Large intestine (tissue), 3 donors: ENCODE measurements around the gene ALG10. TPM values are rescaled to one million over a fixed set of nuclear protein-coding genes. Genes with fewer than 3 reads are reported as not detected.
"Not testable (repeated sequence)": the region's sequence is repeated elsewhere in the genome, so short reads cannot be mapped to it uniquely, and the experiment has no call there.

Experiments used
- DNase-seq, 2 donors: peaks; one replicate each; pipeline versions ENCODE4 v3.0.0 to v3.0.0-alpha.2; 2013
- H3K27ac ChIP-seq: one replicate; pipeline ENCODE4 v1.5.1; 2013; ENCODE audit warnings: low read length
- H3K27me3 ChIP-seq: 2 replicates; pipeline ENCODE4 v1.6.1; 2013; ENCODE audit warnings: low read length; ENCODE audit not compliant: control insufficient read depth, insufficient read depth
- H3K36me3 ChIP-seq: 2 replicates; pipeline ENCODE4 v1.6.1; 2013; ENCODE audit warnings: low read length; ENCODE audit not compliant: control insufficient read depth, insufficient read depth
- H3K4me1 ChIP-seq: one replicate; pipeline ENCODE4 v1.6.1; 2013; ENCODE audit warnings: low read length; ENCODE audit not compliant: control insufficient read depth, insufficient read depth
- H3K4me3 ChIP-seq: one replicate; pipeline ENCODE4 v1.5.1; 2013; ENCODE audit warnings: low read length
- H3K9me3 ChIP-seq: one replicate; pipeline ENCODE4 v1.6.1; 2013; ENCODE audit warnings: mild to moderate bottlenecking, low read depth, low read length, moderate library complexity; ENCODE audit not compliant: control insufficient read depth
- WGBS: methylation state at CpG from one replicate; pipeline ENCODE4 v1.1.5; 2013; ENCODE audit warnings: low lambda C conversion rate; ENCODE audit not compliant: insufficient coverage; 5-methylcytosine and 5-hydroxymethylcytosine counted together
- polyA plus RNA-seq: library from polyadenylated mRNA; unstranded; fragments of 120-200 nt; gene quantifications from one replicate; pipeline ENCODE4 v1.2.1, GENCODE V29; 2013

The ALG10 gene
- polyA plus RNA-seq, 1 donor, result 6.7 TPM

DNA sequence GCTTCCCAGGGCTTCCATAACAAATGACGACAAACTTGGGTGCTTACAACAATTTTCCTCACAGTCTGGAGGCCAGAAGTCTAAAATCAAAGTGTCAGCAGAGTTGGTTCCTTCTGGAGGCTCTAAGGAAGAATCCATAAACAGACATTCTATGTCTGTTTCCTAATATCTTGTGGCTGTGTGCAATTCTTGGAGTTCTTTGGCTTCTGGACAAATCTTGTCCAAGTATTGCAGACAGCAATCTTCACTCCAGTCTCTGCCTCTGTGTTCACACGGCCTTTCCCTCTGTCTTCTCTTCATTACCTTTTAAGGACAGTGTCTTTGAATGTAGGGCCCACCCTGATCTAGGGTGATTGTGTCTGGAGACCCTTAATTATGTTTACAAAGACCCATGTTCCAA lies 5.4 kb downstream of the ALG10 start:
- DNase-seq, H3K9me3 ChIP-seq, H3K4me1 ChIP-seq, H3K27ac ChIP-seq, H3K27me3 ChIP-seq, H3K36me3 ChIP-seq, H3K4me3 ChIP-seq: not testable (repeated sequence)
- no CpG with 5 or more reads among the region's 2 CpGs for WGBS

DNA sequence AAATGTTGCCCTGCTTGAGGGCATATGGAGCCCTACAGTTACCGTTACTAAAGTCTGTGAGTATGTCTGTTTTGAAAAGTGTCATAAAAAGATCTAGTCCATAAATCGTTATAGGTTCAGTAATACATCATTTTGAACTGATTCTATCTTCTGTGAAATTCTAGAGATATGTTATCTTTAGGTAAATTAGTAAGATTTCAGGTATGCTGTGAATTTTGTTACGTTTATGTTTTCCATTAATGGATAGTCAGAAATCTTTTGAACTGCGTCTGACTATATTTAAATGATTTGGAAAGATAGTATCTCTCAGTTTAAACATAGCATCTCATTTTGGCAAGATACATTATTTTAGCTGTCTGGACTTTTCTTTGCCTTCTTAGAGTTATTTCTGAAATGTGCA lies 8.3 kb downstream of the ALG10 start:
- WGBS, result 82% methylated on average over 2 of the region's 4 CpGs
- no peak for DNase-seq
- Histone ChIP-seq H3K4me1 (no peaks in the 10 kb centered on the region), H3K4me3 (no peak overlapping the region), H3K9me3 (no peaks in the 10 kb centered on the region), H3K36me3 (no peaks in the 10 kb centered on the region), H3K27me3 (no peaks in the 10 kb centered on the region), H3K27ac (no peak overlapping the region)

DNA sequence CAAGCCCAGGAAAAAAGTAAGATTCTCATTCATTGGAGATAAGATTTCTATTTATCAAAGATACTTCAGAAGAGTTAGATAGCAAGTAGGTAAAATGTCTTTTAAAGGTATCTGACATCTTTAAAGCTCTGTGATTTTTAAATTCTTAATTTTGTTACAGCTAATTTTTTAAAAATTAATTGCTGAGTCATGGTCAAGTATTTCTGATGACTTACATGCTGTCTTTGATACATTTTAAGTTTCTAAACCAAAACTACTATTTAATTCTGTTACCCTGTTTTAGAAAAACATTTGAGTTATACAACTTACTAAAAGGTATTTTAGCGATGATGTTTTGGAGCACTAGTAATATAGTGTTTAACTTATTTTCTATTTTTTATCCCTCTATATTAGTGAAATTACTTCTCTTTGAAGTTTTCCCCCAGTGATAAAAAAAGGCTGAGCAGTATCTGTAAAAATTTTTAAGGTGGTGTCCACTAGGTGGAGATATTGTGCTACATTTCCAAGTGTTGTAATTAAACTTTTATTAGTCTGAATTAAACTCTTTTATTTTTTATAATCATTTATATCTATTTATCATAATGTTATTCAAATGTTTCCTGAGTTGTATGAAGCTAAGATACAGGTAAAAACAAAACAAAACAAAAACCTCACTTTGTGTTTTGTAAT lies 11.5 kb downstream of the ALG10 start:
- Histone ChIP-seq H3K27ac (no peak overlapping the region), H3K4me1 (no peaks in the 10 kb centered on the region), H3K9me3 (no peaks in the 10 kb centered on the region), H3K4me3 (no peak overlapping the region), H3K27me3 (no peaks in the 10 kb centered on the region), H3K36me3 (no peaks in the 10 kb centered on the region)
- 29% methylated on average over 1 of the region's 1 CpG for WGBS
- DNase-seq, result no peak

DNA sequence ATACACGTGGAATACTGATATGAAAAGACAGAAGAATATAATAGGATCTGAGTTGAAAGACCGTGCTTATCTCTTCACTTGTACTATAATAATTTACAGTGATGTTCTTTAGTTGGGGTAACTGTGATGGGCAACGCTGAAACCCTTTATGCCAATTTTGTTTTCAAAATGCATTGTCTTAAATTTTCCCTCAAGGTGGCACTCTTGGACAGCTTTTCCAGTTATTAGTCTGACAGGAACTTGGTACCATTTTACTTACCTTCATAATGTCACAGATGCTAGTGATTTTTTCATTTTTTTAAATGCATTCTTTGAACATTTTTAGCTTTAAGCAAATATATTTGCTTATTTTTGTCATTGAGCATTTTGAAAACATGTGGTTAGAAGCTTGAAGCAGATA lies 16.1 kb downstream of the ALG10 start:
- 92% methylated on average over 2 of the region's 3 CpGs for WGBS
- not testable (repeated sequence) for DNase-seq, H3K4me3 ChIP-seq, H3K9me3 ChIP-seq, H3K27me3 ChIP-seq, H3K27ac ChIP-seq, H3K4me1 ChIP-seq, H3K36me3 ChIP-seq

DNA sequence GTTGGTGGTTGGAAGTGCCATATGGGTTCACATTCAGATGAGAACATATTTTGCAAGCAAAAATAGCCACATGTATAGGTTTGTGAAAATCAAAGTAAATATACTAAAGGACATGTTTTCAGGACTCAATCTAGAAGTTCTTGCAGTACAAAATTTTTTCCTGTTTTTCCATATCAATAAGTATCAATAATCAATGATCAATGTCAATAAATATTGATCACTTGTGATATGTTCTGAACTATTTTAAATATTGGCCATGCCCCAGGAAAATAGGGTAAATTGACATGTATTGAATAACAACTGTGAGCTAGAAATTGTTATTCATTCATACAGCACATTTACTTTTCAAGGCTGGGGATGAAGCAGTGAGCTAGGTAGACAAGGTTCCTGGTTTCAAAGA lies 24.3 kb downstream of the ALG10 start:
- DNase-seq, result no peak

DNA sequence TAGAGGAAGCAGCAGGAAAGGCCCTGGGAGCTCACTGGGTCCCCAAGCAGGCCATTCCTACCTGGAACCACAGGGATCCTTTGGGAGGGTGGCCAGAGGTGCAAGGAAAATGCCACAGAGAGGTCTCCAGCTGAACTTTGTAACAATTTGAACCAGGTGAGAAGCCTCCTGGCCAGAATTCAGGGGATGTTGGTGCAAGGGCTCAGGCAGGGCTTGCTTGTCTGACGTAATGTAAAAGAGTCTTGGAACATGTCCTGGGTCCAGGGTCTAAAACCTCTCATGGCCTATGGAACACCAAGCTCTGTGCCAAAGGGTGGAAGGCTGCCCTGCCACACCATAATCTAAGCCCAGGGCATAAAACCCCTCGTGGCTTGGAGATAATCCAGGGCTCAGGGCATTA lies 25.6 kb downstream of the ALG10 start:
- not testable (repeated sequence) for H3K4me1 ChIP-seq, DNase-seq, H3K27me3 ChIP-seq, H3K36me3 ChIP-seq, H3K4me3 ChIP-seq, H3K27ac ChIP-seq
- H3K9me3 ChIP-seq, result peaks cover 10% of the 10 kb centered on the region
- WGBS, result no CpG with 5 or more reads among the region's 2 CpGs

More for the DNA sequence above, 24.3 kb downstream of the ALG10 start:
- Histone ChIP-seq H3K36me3 (no peaks in the 10 kb centered on the region), H3K27me3 (no peaks in the 10 kb centered on the region), H3K4me3 (no peak overlapping the region), H3K4me1 (no peaks in the 10 kb centered on the region), H3K9me3 (peaks cover 10% of the 10 kb centered on the region), H3K27ac (no peak overlapping the region)

DNA sequence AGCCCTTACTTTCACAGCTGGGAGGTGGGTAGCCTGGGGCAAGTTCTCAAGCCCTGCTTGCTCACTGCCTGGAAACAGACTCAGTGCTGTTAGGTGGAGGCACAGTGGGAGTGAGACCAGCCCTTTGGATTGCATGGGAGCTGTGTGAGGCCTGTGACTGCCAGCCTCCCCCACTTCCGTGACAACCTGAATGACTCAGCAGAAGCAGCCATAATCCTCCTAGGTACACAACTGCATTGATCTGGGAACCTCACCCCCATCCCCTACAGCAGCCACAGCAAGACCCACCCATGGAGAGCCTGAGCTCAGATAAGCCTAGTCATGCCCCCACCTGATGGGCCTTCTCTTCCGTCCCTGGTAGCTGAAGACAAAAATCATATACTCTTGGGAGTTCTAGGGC lies 26.4 kb downstream of the ALG10 start:
- H3K4me3 ChIP-seq, result no peak overlapping the region
- peaks cover 10% of the 10 kb centered on the region for H3K9me3 ChIP-seq
- no peak for DNase-seq
- H3K27me3 ChIP-seq, result no peaks in the 10 kb centered on the region
- no peak overlapping the region for H3K27ac ChIP-seq
- H3K4me1 ChIP-seq, result no peaks in the 10 kb centered on the region
- no CpG with 5 or more reads among the region's 2 CpGs for WGBS
- no peaks in the 10 kb centered on the region for H3K36me3 ChIP-seq

DNA sequence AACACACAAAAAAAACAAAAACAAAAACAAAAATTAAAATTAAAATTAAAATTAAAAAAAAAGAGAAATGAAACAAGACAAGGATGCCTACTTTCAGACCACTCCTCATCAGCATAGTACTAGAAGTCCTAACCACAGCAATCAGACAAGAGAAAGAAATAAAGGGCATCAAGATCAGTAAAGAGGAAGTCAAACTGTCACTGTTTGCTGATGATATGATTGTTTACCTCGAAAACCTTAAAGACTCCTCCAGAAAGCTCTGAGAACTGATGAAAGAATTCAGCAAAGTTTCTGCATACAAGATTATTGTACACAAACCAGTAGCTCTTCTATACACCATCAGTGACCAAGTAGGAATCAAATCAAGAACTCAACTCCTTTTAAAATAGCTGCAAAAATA lies 29.2 kb downstream of the ALG10 start:
- H3K9me3 ChIP-seq, result peaks cover 10% of the 10 kb centered on the region
- no CpG with 5 or more reads among the region's 1 CpG for WGBS
- no peak overlapping the region for H3K27ac ChIP-seq
- DNase-seq, result no peak
- H3K4me1 ChIP-seq, result no peaks in the 10 kb centered on the region
- no peaks in the 10 kb centered on the region for H3K27me3 ChIP-seq
- H3K4me3 ChIP-seq, result no peak overlapping the region
- no peaks in the 10 kb centered on the region for H3K36me3 ChIP-seq

DNA sequence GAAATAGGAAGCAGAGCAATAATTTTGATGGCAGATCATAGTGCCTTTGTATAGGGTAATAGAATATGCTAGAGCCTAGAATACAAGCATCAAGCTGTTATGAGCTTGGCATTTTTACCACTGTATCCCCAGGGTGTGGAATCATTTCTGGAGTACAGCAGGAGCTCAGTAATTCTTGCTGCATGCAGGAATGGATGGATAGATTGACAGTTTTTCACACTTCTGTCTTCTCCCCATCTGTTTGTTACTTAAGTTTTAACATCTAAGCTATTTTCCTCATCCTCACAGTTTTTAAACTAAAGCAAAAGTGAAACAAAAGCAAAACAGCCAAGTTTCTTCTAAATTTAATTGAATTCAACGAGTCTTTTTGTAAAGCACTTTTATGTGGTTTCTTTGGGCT lies 32.6 kb downstream of the ALG10 start:
- Histone ChIP-seq H3K4me3 (no peak overlapping the region), H3K4me1 (no peaks in the 10 kb centered on the region), H3K9me3 (no peaks in the 10 kb centered on the region), H3K36me3 (no peaks in the 10 kb centered on the region), H3K27me3 (no peaks in the 10 kb centered on the region), H3K27ac (no peak overlapping the region)
- no peak for DNase-seq
- WGBS, result 43% methylated on average over 1 of the region's 1 CpG
